AG04449 (cell line): Measurements from ENCODE around the gene SUGCT.

ENCODE experiments used
- CTCF ChIA-PET: fragments of 350-600 bp; formaldehyde crosslinking; extraction: SDS; loops from one replicate; lab custom pipeline; 2021; ENCODE audit warnings: antibody characterized with exemption; lab: Yijun Ruan, JAX
- POLR2A ChIA-PET: fragments of 400-600, 350-600 bp; formaldehyde crosslinking; extraction: SDS; loops from one replicate; lab custom pipeline; 2020; ENCODE audit warnings: antibody characterized with exemption, inconsistent platforms; lab: Yijun Ruan, JAX
- DNase-seq: peaks from one replicate; pipeline ENCODE4 v3.0.0-alpha.2; 2010; ENCODE audit warnings: low read depth, low spot score
- H3K4me3 ChIP-seq: 2 replicates; pipeline ENCODE4 v1.5.1; 2011; ENCODE audit warnings: low read depth, mild to moderate bottlenecking, control low read depth, low read length
- CTCF ChIP-seq: IDR thresholded peaks from one replicate; pipeline ENCODE4 v1.5.1; 2011; ENCODE audit warnings: mild to moderate bottlenecking, moderate library complexity, low read length, control low read depth, inconsistent platforms; ENCODE audit not compliant: insufficient read depth; ENCODE audit errors: missing control alignments

Gene SUGCT

GRCh38 chr7:40701836-40702551 is 567.2 kb downstream of the SUGCT start:
- TF ChIP-seq CTCF = no peak
- CTCF ChIA-PET = interaction anchor here (1.3 to 1.6 kb wide), 2 partner anchors 94 to 470 kb away, joined by 3 to 6 read pairs; no protein-coding TSS in a partner anchor
- POLR2A ChIA-PET = interaction anchor here (1.2 kb wide), 1 partner anchor 19 kb away, joined by 3 read pairs; no protein-coding TSS in a partner anchor

GRCh38 chr7:40704172-40704571 is 569.4 kb downstream of the SUGCT start:
- POLR2A ChIA-PET = no interaction called here
- H3K4me3 ChIP-seq = no peak overlapping the region
- TF ChIP-seq CTCF = no peak
- CTCF ChIA-PET = interaction anchor here (1.3 kb wide), 1 partner anchor 12 kb away, joined by 3 read pairs; no protein-coding TSS in a partner anchor
- DNase-seq = no peak

More at GRCh38 chr7:40701836-40702551, 567.2 kb downstream of the SUGCT start:
- H3K4me3 ChIP-seq = no peak overlapping the region
- no peak for DNase-seq

- no peak for DNase-seq
- POLR2A ChIA-PET = no interaction called here
- CTCF ChIA-PET = interaction anchor here (1.0 kb wide), 1 partner anchor 221 kb away, joined by 5 read pairs; no protein-coding TSS in a partner anchor
- H3K4me3 ChIP-seq = no peak overlapping the region
- no peak for TF ChIP-seq CTCF
Measured at GRCh38 chr7:40706829-40707228, 572.0 kb downstream of the SUGCT start.

GRCh38 chr7:40709062-40709964 is 574.5 kb downstream of the SUGCT start:
- CTCF ChIA-PET = no interaction called here
- DNase-seq = no peak
- POLR2A ChIA-PET = no interaction called here
- TF ChIP-seq CTCF = no peak
- no peak overlapping the region for H3K4me3 ChIP-seq

GRCh38 chr7:40711706-40712105 is 576.9 kb downstream of the SUGCT start:
- CTCF ChIA-PET = no interaction called here
- H3K4me3 ChIP-seq = no peak overlapping the region
- POLR2A ChIA-PET = no interaction called here
- no peak for DNase-seq
- no peak for TF ChIP-seq CTCF
